GM18502 (cell line): ENCODE results near the gene PCNP.
A peak's percentile ranks its signal among the peaks of the same experiment; 100 is the strongest.
"Not testable (repeated sequence)": the region's sequence is repeated elsewhere in the genome, so short reads cannot be mapped to it uniquely, and the experiment has no call there.

Experiments
- ATAC-seq: cut with Tn5 transposase; IDR thresholded peaks from one replicate; pipeline ENCODE4 v1.9.1; 2021; ENCODE audit warnings: mild to moderate bottlenecking; ENCODE audit not compliant: unreplicated experiment, poor library complexity

Gene PCNP, protein sequence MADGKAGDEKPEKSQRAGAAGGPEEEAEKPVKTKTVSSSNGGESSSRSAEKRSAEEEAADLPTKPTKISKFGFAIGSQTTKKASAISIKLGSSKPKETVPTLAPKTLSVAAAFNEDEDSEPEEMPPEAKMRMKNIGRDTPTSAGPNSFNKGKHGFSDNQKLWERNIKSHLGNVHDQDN

DNA sequence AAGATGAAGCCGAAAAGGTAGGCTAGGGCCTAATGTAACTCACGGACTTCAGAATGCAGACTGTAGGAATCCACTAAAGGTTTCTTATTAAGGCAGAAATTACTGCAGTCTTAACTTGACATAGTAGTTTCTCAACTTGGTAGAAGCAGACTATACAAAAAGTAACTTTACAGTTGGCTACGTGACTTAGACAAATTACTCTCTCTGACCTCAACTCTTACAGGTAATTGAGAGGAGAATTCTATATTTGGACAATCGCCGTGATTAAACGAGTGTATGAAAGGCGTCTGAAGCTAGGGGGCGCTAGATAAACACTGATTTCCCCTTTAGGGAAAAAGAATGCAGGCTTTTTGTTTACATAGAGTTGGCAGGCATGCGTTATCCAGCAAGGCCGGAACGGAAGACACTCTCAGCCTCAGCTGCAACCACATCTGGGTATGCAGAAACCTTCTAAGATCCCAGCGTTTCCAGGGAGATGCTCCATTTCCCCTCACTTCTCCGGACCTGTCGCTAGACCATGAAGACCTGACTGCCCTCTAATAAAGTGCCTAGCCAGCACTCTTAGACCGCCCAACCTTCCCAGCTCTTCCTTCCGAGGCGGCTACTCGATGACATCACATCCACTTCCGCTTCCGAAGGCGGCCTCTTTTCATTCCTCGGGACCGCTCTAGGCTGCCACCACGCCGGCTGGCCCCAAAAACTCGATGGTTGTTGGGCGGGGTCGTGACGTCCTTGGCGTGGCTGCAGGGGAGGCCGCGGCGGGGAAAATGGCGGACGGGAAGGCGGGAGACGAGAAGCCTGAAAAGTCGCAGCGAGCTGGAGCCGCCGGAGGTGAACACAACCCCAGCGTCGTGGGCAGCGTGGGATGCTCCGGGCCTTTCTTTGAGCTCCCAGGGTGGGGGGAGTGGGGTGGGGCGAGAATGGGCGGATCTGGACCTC lies at the start of gene PCNP:
Gene PCNP, plus strand, starts transcription at position 732 of the 939 bp plus-strand sequence. Its CDS starts 36 bp downstream, at position 768.
- ATAC-seq: peak; percentile 86

DNA sequence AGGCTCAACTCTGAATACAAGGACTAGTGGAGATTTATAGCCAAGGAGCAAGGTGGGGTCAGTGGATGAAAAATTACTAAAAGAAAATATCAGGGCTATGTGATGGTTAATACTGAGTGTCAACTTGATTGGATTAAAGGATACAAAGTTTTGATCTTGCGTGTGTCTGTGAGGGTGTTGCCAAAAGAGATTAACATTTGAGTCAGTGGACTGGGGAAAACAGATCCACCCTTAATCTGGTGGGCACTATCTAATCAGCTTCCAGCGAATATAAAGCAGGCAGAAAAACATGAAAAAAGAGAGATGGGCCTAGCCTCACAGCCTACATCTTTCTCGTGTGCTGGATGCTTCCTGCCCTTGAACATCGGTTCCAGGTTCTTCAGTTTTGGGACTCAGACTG lies 46.5 kb upstream of the PCNP start:
- no peak for ATAC-seq

DNA sequence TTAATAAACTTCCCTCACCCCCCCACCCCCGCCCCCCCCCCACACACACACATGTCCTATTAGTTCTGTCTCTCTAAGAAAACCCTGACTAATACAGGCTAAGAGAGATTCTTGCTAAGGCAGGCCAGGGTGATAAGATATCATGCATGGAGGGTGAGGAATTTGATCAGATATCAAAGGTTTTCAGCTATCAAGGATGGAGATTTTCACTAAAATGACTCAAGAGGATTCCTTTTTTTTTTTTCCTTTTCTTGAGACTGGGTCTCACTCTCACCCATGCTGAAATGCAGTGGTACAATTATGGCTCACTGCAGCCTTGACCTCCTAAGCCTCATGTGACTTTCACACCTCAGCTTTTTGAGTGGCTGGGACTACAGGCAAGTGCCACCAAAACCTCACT lies 46.1 kb upstream of the PCNP start:
- no peak for ATAC-seq

DNA sequence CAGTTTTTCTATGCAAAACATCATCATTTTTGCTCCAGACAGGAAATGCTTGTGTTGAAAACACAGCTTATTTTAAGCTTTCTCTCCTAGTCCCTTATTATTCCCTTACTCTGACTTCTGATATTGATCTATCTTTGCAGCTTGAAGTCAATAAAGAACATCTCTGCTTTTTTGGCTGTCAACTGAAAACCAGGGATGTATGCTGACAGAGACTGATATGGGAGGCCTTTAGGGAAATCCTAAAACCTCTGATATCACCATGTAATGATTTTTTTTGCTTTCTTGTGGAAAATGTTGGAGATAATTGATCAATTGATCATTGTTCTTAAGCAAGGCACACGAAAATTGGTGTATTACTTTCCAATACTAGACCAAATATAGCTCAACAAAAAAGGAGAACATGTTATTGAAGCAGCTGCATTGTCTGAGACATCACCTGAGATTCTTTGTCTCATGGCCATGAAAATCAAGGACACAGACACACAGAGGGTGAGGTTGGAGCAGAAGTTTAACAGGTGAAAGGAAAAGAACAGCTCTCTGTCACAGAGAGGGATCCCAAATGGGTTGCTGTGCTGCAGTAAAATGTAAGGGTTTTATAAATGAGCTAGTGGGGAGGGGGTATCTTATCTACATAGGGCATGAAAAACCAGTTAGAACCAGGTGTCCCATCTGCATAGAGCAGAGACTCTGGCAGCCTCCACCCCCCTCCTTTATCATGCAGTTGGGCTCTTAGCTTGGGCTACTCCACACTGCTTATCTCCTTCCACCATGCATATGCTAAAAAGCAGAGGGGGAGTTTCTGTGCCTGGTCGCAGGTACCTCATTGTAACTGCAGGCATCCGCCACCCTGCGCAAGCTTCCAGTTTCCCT lies 43.9 kb upstream of the PCNP start:
- no peak for ATAC-seq

DNA sequence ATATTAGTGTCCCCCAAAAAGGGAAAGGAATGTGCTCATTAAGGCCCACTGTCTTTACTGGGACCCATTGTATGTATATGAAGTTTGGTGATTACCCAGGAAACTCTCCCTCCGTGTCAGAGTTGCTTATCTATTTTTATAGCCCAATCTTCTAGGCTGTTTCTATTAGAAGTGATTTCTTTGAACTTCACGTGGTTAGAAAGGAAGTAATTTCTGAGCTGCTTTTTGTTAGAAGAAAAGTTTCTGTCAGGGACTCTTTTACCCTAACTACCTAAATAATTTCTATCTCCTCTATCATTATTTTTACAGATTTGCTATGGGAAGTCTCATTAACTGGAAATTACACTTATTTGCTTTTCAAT lies 43.3 kb upstream of the PCNP start:
- ATAC-seq: no peak

DNA sequence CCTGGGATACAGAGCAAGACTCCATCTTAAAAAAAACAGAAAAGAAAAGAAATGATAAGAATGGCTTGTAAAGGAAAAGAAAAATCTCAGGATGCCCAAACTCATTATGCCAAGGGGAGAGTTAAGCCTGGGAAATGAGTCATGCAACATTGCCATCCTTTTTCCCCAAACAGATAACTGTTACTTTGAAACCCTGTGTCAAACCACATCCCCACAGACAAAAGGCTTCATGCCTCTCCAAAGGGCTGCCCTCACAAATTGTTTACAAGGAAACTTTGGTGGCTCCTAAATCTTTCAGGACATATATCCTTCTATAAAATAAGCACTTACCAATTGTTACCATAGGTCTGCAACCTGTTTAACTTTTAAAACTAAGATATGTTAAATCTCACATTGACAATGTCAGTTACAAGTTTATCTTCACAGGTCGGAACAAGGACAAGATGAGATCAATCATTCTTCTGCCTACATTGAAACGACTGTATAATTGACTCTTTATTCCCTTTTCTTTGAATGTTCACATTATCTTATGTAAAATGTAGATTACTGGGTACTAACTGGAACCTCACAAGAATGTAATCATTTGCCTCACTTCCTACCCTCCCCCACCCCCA lies 42.4 kb upstream of the PCNP start:
- no peak for ATAC-seq

DNA sequence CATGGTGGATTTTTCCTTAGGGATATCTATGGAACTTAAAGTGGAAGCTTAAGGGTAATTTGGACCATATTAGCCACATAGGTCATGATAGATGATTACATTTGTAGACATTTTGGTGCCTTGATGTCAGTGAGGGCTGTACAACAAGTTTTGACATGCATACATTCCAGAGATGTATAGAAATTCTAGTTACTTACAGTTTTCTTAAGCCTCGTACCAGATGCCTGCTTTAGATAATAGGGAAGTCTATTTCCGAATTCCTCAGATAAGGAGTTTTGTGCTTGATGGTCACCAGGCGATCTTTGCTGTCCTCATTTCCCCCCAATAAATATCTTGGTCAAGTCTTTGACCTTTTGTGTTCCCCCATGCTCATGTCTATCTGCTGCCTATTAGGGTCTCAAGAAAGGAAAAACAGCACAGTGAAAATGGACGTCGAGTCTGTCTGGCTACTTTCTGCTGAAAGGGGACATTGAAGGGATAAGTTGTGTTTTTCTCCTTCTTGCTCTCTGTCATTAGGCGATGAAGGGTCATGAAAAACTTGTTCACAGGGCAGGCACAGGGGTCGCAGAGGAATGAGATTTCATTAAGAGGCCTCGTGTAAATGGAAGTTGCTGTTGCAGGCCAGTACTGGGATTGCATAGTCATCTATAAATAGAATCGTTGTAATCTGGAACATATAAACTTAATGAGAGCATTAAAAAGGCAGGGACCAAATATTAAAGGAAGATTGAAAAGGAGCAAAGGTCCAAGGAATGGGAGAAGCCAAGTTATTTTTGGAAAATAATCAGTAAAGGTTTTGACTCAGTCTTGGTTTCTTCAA lies 41.0 kb upstream of the PCNP start:
- ATAC-seq: no peak

DNA sequence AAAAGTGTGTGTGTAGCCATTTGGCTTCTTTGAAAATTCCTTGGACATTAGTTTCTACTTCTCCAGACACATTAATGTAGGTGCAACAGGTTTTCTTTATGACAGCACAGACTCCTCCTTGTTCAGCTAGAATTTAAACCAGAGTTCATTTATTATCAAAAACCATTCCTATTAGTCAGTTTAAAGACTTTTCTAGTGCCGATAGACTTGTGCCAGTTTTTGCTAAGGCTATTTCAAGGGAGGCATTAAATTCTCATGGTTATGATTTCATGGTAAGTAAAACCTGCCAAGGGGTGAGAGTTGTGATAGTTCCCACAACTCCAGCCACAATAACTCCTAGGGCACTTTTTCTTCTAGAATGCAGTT lies 40.4 kb upstream of the PCNP start:
- ATAC-seq: no peak

DNA sequence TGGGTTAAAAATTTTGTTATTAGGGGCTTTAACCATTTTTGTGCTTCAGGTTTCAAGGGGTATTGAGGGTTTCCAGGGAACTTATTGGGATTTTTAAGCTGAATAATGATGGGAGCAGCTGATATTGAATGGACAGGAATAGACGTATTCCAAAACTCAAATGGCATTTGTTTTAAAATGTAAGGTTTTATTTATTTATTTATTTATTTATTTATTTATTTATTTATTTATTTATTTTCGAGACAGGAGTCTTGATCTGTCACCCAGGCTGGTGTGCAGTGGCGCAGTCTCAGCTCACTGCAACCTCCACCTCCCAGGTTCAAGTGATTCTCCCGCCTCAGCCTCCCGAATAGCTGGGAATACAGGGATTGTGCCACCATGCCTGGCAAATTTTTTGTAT lies 38.8 kb upstream of the PCNP start:
- no peak for ATAC-seq

DNA sequence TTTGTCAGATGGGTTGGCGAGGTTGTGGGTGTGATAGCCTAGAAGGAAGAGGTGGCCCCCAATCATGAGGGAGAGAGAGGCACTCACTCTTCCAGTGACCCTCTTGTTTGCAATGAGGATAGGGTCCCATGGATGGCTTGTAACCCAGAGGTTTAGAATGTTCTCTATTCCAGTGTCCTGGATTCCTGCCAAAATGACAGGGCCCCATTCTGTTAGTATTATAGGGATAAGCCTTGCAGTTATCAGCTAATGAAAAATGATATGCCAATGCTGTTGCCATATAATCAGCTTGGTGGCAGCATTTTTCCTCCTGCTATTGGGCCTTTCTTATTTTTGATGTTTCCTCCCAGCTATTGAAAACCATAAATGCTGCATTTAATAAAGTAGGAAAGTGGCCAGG lies 37.7 kb upstream of the PCNP start:
- ATAC-seq: no peak

DNA sequence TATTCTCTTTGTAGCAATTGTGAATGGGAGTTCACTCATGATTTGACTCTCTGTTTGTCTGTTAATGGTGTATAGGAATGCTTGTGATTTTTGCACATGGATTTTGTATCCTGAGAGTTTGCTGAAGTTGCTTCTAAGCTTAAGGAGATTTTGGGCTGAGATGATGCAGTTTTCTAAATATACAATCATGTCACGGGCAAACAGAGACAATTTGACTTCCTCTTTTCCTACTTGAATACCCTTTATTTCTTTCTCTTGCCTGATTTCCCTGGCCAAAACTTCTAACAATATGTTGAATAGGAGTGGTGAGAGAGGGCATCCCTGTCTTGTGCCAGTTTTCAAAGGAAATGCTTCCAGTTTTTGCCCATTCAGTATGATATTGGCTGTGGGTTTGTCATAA lies 37.0 kb upstream of the PCNP start:
- ATAC-seq: not testable (repeated sequence)

DNA sequence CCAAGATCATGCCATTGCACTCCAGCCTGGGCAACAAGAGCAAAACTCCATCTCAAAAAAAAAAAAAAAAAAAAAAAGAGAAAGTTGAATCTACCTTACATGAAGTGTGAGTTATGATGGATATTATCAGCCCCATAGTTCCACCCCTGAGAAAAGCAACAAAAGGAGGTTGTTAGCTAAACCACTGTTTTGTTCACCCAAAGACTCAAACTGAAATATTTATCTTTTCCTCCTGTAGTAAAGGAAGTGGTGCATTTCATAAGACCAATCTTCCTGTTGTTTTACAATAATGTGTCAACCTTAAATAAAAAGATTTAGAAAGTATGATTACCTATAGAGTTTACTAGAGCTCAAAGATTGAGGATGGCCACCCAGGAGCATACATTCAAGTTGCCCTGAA lies 31.0 kb upstream of the PCNP start:
- no peak for ATAC-seq

DNA sequence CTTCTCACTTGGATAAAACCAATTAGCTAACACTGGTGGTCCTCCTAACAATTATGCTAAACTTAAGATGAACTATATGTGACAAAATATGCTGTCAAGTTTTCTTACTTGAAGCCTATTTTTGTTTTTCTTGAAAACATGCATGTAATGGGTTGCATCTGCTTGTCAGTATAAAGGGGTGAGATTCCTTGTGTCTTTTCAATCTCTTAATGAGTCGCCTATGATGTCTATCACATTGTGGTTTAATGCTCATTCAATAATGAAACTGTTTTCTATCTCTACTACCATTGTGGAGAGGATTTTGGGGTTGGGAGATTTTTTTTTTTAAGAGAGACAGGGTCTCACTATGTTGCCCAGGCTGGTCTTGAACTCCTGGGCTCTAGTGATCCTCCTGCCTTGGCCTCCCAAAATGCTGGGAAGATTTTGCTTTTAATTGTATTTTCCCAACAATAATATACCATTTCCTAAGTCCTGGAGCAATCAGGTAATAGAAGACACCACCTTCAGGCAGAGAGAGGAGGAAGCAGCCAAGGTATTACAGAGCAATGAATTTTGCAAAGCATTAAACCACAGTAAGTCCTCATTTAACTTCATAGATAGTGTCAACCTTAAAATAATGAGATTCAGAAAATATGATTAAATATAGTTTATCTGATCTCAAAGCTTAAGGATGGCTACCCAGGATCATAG lies 29.7 kb upstream of the PCNP start:
- ATAC-seq: no peak

DNA sequence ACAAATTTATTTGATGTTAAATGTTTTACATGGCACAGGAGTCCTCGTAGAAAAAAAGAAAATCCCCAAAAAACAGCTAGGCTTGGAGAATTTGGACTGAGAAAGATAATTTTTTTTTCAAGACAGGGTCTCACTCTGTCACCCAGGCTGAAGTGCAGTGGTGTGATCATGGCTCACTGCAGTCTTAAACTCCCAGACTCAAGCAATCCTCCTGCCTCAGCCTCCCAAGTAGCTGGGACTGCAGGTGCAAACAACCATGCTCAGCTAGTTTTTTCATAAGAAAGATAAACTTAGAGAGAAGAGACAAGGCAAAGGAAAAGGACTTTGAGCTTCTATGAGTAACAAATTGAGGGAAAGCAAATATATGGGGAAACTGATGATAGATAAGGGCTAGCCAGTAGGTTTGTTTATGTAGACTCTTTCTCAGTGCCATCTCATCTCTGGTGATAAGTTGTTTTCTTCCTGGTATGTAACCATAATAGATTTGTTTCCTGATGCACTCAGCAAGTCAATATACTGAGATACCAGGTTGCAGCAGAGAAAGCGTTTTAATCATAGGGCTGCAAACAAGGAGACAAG lies 25.4 kb upstream of the PCNP start:
- no peak for ATAC-seq

DNA sequence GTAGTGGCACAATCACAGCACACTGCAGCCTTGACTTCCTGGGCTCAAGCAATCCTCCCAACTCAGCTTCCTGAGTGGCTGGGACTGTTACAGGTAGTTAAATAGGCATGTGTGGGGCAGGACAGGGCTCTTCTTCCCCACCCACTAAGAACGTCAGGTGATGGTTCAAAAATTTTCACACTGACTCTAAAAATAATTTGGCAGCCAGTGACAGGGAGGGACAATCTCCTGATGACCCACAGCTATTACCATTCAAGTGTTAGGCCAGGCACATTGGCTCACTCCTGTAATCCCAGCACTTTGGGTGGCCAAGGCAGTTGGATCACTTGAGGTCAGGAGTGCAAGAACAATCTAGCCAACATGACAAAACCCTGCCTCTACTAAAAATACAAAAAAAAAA lies 24.5 kb upstream of the PCNP start:
- no peak for ATAC-seq

DNA sequence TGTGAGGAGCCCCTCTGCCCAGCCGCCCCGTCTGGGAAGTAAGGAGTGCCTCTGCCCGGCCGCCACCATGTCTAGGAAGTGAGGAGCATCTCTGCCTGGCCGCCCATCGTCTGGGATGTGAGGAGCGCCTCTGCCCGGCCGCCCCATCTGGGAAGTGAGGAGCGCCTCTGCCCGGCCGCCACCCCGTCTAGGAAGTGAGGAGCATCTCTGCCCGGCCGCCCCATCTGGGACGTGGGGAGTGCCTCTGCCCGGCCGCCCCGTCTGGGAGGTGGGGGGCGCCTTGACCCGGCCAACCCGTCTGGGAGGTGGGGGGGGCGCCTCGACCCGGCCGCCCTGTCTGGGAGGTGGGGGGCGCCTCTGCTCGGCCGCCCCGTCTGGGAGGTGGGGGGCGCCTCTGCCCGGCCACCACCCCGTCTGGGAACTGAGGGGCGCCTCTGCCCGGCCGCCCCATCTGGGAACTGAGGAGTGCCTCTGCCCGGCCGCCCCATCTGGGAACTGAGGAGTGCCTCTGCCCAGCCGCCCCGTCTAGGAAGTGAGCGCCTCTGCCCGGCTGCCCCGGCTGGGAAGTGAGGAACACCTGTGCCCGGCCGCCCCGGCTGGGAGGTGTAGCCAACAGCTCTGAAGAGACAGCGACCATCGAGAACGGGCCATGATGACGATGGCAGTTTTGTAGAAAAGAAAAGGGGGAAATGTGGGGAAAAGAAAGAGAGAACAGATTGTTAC lies 22.5 kb upstream of the PCNP start:
- not testable (repeated sequence) for ATAC-seq

DNA sequence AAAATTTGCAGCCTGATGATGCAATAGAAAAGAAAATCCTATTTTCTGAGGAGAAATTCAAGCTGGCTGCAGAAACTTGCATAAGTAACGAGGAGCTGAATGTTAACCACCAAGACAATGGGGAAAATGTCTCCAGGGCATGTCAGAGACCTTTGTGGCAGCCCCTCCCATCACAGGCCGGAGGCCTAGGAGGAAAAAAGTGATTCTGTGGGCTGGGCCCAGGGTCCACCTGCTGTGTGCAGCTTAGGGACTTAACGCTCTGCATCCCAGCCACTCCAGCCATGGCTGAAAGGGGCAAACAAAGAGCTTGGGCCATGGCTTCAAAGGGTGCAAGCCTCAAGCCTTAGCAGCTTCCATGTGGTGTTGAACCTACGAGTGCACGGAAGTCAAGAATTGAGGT lies 20.6 kb upstream of the PCNP start:
- not testable (repeated sequence) for ATAC-seq

DNA sequence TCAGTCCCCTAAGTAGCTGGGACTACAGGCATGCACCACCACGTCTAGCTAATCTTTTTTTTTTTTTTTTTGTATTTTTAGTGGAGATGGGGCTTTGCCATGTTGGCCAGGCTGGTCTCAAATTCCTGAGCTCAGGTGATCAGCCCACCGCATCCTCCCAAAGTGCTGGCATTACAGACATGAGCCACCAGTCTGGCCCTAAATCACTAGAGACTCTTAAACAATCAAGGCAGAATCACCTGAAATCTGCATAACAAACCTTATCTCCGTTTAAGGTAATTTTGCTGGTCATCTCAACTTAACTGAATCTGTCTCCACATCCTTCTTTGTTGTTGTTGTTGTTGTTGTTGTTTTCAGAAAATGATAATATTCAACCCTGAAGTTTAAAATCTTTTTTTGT lies 17.9 kb upstream of the PCNP start:
- ATAC-seq: no peak
